IPS-18c (cell line): ENCODE results near the gene BICRAL.
"Not testable (repeated sequence)": the region's sequence is repeated elsewhere in the genome, so short reads cannot be mapped to it uniquely, and the experiment has no call there.

Experiments
- H3K4me3 ChIP-seq: 2 replicates; pipeline ENCODE4 v1.7.0; 2013; ENCODE audit warnings: low read depth, mild to moderate bottlenecking, low read length, moderate library complexity; ENCODE audit not compliant: insufficient read depth
- H3K9me3 ChIP-seq: one replicate; pipeline ENCODE4 v1.6.1; 2013; ENCODE audit warnings: mild to moderate bottlenecking, low read length, moderate library complexity; ENCODE audit not compliant: control insufficient read depth, insufficient read depth

BICRAL gene

DNA sequence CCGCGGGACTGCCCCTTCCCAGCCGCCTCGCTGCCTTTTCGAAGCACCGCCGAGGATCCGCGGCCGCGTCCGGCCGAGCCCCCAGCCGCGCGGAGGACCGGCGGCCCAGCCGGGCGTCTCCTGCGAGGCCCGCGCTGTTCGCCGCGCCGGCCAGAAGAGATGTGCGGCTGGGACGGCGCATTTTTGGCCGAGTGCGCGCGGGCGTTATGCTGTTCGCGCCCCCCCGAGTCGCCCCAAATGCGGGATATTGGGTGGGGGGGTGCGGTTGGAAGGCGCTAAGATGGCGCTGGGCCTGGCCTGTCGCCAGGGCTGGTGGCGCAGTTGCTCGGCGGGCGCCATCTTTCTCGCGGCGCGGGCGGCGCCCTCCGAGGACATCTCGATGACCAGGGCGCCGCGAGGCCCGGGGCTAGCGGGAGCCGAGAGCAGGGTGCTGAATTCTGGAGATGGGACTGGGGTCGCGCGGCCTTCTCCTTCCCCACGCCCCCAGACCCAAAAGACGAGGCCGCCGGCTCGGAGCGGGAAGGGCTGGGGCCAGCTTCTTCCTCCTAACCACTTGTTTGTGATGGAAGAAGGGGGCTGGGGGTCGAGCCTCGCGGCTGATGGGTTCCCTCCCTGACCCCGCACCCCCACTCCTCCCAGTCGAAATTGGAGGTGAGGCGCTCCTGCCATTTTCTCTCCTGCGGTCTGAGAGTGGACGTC is 1.5 kb downstream of the BICRAL start:
- peak overlapping the region; percentile 93 for H3K4me3 ChIP-seq
- no peaks in the 10 kb centered on the region for H3K9me3 ChIP-seq

DNA sequence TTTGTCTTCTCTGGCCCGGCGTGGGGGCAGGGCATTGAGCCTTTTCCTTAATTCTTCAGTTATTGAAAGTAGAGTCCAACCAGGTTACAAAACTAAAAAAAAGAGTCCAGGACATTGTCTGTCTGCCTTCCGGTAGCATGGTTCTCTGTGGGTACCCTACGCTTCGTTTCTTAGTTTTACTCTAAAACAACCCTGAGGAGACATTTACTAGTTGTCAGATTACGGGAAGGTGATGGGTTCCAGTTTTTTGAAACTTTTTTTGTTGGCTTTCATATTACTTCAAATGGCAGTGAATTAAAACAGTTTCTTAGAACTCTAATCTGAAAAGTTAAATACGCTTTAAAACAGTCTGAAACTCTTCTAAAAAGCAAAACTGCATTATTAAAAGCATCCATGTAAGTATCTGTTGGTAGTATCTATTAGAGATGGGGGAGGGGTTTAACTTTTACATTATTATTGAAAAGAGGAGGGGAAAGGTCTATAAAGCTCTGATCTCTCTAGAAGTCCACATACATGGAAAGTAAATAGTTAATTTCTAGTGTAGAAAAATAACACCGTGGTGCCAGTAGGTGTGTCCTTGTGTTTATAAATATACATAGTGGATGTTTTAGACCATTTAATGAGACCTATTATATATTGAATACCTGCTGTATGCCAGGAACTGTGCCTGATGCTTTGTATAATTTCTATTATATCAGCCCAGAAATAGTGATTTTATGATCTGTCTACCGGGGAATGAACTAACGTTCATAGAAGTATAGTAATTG is 2.2 kb downstream of the BICRAL start:
- Histone ChIP-seq H3K4me3 (peak overlapping the region; percentile 93), H3K9me3 (no peaks in the 10 kb centered on the region)

DNA sequence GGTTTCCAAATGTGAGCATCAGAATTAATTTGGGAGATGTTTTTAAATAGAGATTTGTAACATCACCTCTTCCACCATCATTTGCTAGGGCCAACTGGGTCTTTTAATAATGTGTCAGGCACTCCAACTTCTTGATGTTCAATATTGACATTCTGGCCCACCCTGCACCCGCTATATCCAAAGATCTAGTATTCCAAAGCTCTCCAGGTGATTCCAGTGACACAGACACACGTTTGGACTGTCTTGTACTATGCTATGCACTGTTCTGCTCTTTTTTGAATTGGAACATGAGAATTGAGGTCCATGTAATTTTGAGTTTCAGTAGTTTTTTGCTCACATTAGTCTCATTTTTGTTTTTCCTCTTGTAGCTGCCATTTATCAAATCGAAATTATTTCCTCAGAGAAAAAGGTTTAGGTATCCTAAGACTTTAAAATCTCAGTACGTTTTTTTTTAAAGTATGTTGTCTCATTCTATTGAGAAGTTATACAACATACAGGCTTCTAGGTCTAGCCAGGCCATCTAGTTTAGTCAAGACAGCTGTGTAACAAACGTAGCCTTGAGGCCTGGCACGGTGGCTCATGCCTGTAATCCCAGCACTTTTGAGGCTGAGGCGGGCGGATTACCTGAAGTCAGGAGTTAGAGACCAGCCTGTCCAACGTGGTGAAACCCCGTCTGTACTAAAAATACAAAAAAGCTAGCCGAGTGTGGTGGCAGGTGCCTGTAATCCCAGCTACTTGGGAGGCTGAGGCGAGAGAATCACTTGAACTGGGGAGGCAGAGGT is 3.1 kb downstream of the BICRAL start:
- Histone ChIP-seq H3K9me3 (no peaks in the 10 kb centered on the region), H3K4me3 (peak overlapping the region; percentile 93; the same call in 1 of the 2 replicates)

DNA sequence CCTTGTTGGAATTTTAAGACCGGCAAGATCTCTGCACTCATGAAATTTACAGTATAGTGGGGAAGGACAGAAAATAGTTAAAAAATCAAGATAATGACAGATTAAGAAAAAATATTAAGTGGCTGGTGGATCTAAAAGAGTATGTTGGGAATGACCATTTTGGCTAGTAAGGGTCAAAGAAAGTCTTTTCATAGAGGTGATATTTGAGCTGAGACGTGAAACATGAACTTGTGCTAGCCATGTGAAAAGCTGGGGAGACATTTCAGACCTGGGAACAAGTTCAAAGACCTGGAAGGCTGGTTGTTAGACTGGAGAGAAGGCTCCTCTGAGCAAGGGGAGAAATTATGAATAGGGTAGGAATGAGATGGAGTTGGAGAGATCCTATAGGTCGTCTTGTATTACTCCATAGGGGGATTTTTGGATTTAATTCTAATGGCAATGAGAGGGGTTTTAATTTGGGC is 4.7 kb downstream of the BICRAL start:
- Histone ChIP-seq H3K4me3 (no peak overlapping the region), H3K9me3 (no peaks in the 10 kb centered on the region)

DNA sequence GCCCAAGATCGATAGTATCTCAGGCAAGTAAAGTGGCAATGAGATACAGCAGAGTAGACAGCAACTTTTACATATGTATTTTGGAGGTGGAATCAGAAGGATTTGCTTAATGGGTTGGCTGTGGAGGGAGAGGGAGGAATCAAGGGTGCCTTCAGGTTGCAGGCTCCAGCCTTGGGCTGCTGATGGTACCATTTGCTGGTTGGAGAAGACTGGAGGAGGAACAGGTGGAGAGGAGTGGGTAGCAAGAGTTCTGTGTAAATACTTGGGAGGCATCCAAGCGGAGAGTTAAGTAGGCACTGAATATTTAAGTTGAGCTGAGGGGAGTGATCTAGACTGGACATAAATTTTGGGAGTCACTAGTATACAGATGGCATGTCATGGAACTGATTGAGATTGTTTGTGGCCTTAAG is 5.2 kb downstream of the BICRAL start:
- Histone ChIP-seq H3K4me3 (no peak overlapping the region), H3K9me3 (no peaks in the 10 kb centered on the region)

DNA sequence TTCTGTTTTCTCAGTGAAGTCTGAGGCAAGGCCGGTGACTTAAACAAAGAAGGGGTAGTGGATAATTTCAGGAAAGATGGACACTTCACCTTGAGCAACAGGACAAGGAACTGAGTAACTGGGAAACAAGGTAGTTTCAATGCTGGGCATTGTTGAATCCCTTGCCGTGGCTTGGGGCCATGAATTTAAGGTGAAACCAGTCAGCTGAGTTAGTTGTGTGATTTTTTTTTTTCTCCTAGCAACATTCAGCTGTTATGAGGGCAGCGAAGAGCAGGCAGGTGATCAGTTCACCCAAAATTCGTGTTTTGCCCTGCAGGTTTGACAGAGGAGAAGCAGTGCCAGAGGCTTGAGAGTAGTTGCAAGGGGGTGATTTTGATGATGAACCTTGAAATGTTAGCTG is 6.8 kb downstream of the BICRAL start:
- Histone ChIP-seq H3K9me3 (no peaks in the 10 kb centered on the region), H3K4me3 (no peak overlapping the region)

DNA sequence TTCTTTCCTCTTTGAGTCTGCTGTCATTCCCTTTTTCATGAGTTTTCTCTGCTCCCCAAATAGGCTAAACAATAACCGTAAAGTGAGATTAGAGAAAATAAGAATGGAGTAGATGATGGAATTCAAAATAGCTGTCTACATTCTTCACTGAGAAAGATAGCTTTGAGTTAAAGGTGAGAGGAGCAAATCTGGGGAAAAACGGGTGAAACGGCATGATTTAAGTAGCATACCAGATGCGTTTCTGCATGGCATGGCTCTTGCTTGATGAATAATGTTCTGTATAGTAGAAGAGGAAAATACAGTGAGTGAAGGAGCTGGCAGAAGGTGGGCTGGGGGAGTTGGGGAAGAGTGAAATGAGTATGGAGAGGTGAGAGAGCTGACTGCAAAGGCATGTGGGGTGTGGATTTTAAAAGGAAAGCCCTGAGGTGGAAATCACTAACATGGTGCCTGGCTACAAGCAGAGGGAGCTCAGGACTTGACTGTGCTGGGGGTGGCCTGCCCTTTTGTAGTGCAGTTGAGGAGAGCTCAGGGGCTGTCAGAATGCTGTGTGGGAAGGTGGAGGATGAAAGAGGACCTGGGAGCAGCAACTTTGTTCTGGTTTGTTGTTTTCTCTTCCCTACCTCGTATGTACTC is 8.8 kb downstream of the BICRAL start:
- H3K4me3 ChIP-seq, result no peak overlapping the region
- H3K9me3 ChIP-seq, result no peaks in the 10 kb centered on the region

DNA sequence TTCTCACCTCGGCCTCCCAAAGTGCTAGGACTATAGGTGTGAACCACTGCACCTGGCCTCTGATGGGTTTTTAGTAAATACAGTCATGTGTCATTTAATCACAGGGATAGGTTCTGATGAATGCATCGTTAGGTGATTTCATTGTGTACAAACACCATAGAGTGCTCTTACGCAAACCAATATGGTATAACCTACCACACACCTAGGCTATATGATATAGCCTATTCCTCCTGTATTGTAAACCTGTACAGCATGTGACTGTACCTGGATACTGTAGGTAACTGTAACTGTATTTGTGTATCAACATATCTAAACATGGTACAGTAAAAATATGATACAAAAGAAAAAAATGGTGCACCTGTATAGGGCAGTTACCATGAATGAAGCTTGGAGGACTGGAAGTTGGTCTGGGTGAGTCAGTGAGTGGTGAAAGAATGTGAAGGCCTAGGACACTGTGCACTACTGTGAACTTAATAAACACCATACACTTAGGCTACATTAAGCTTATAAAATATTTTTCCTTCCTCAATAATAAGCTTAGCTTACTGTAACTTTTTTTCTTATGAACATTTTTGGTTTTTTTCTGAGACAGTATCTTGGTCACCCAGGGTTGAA is 10.0 kb downstream of the BICRAL start:
- H3K9me3 ChIP-seq, result no peaks in the 10 kb centered on the region
- no peak overlapping the region for H3K4me3 ChIP-seq

DNA sequence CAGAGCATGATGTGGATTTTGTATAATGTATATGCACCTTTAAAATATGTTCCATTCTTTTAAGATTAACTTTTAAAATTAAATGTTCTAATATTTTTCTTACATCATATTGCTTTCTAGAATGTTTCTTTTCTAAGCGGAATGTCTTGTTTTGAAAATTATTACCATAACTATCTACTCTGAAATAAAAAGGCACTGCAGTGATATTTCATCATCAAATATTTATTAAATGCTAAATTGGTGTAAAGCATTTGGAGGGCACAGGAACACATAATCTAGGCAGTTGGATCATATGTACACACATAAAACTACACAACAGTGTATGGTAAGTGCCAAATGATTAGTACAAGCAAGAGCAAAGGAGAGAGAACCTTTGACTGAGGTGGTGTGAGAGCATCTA is 13.8 kb downstream of the BICRAL start:
- Histone ChIP-seq H3K9me3 (no peaks in the 10 kb centered on the region), H3K4me3 (no peak overlapping the region)

DNA sequence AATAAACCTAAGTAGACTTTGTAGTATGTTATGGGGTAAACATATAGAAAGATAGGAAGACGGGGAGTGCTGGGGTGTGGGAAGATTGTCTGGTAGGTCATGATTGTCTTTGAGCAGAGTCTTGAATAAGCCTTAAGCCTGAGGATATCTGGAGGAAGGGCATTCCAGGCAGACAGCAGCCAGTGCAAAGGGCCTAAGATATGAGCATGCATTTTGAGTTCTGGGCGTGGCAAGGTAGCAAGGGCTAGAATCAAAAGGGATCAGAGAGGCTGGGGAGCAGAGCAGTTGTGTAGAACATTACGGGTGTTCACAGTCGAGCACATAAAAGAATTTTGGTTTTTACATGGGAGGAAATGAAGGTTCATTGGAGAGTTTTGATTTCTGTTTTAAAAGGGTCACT is 14.3 kb downstream of the BICRAL start:
- Histone ChIP-seq H3K4me3 (no peak overlapping the region), H3K9me3 (no peaks in the 10 kb centered on the region)

DNA sequence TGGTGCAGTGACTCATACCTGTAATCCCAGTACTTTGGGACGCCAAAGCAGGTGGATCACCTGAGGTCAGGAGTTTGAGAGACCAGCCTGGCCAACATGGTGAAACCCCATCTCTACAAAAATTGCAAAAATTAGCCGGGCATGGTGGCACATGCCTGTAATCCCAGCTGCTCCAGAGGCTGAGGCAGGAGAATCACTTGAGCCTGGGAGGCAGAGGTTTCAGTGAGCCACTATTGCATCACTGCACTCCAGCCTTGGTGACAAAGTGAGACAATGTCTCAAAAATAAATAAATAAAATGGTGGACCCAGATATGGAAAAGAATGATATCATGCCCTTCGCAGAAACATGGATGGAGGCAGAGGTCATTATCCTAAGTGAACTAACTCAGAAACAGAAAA is 15.8 kb downstream of the BICRAL start:
- not testable (repeated sequence) for H3K4me3 ChIP-seq, H3K9me3 ChIP-seq

DNA sequence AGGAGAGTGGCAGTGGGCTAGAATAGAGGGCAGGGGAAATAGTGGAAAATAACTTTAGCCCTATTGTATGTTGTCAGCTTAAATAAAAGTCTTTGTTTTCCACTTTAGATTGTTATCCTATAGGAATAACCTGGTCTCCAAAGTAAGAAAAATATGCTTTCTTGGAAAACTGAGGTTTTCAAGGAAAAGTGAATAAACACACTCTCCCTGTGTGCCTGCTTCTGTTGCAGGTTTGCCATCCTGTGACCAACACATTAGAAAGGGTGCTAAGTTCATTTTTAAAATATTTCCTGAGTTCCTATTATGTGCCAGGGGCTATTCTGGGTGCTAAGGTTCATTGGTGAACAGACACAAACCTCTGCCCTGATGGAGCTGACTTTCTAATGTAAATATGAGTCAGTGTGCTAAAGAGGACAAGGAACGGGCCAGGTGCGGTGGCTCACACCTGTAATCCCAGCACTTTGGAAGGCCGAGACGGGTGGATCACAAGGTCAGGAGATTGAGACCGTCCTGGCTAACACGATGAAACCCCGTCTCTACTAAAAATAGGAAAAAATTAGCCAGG is 23.5 kb downstream of the BICRAL start:
- no peak overlapping the region for H3K4me3 ChIP-seq
- no peaks in the 10 kb centered on the region for H3K9me3 ChIP-seq

DNA sequence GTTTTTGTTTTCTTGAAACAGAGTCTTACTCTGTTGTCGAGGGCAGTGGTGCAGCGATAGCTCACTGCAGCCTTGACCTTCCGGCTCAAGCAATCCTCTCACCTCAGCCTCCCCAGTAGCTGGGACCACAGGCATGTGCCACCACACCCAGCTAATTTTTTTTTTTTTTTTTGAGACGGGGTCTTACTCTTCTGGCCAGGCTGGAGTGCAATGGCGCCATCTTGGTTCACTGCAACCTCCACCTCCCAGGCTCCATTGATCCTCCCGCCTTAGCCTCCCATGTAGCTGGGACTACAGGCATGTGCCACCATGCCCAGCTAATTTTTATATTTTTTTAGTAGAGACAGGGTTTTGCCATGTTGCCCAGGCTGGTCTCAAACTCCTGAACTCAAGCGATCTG is 24.5 kb downstream of the BICRAL start:
- not testable (repeated sequence) for H3K9me3 ChIP-seq

DNA sequence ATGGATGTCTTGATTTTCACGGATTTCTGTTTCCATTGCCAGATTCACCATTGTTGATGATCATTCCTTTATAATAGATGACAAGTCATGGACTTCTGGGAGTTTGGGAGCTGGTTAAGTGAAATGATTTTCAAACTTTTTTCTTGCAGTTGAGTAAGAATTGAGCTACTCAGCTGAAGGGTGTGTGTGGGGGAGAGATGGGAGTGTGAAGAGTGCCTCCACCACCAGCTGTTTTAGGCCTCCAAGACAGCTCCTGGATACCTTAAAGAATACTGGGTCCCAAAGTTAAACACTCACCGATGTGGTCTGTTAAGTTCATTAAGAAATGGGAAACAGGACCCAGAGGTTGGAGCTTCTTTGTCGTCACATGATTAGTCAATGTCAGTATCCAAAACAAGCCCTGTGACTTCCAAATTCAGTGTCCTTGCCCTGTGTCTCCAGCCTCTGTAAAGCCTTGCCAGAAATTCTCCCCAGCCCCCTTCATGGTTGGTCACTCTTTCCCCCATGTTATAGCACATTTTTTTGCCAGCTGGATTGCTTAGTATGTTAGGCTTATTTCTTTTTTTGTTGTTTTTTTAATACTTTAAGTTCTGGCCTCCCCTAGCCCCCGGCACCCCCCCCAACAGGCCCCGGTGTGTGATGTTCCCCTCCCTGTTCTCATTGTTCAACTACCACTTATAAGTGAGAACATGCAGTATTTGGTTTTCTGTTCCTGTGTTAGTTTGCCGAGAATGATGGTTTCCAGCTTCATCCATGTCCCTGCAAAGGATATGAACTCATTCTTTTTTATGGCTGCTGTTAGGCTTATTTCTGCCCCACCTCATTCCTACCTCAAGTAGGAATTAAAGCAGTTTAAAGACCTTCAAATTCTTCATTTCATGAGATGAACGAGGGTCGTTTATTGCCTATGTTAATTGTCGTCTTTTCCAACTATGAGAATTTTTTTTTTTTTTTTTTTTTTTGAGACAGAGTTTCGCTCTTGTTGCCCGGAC is 26.9 kb downstream of the BICRAL start:
- no peak overlapping the region for H3K4me3 ChIP-seq
- no peaks in the 10 kb centered on the region for H3K9me3 ChIP-seq

More for the DNA sequence above, 24.5 kb downstream of the BICRAL start:
- H3K4me3 ChIP-seq, result not testable (repeated sequence)

DNA sequence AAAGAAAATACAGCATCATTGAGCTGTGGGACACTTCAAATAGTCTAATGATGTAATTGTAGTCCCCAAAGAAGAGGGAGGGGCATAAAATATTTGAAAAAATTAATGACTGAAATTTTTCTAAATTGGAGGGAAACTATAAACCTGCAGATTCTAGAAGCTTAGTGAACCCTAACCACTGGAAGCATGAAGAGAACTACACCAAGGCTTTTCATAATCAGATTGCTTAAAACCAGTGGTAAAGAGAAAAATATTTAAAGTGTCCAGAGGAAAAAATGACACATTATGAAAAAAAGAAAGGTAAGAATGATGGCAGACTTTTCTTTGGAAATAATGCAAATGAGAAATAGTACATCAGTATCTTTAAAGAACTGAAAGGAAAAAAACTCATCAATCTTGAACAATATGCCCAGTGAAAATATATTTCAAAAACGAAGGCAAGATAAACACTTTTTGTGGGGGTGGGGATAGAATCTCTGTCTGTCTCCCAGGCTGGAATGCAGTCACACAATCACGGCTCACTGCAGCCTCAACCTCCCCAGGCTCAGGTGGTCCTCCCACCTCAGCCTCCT is 31.3 kb downstream of the BICRAL start:
- Histone ChIP-seq H3K9me3 (no peaks in the 10 kb centered on the region), H3K4me3 (no peak overlapping the region)
